ENCODE measurements around the gene TMEM74B.

The TMEM74B gene

GRCh38 chr20:1204576-1204975, 19.8 kb upstream of the TMEM74B start:
- no peak for DNase-seq

GRCh38 chr20:1204113-1204512, 19.3 kb upstream of the TMEM74B start:
- no peak for DNase-seq

GRCh38 chr20:1203630-1204029, 18.8 kb upstream of the TMEM74B start:
- DNase-seq = no peak

GRCh38 chr20:1202762-1203504, 18.2 kb upstream of the TMEM74B start, which contains the start of gene C20orf202:
Gene C20orf202 (plus strand): TSS chr20:1203454. CDS start chr20:1203586, 132 bp downstream.
- DNase-seq = no peak

GRCh38 chr20:1199964-1200363, 15.2 kb upstream of the TMEM74B start:
- DNase-seq = no peak

GRCh38 chr20:1199212-1199873, 14.6 kb upstream of the TMEM74B start:
- no peak for DNase-seq

- no peak for DNase-seq
Observed at GRCh38 chr20:1198751-1199150, 14.0 kb upstream of the TMEM74B start.

- DNase-seq = no peak
Observed at GRCh38 chr20:1197801-1198200, 13.0 kb upstream of the TMEM74B start.

- no peak for DNase-seq
Observed at GRCh38 chr20:1196634-1197033, 11.9 kb upstream of the TMEM74B start.

- no peak for DNase-seq
Observed at GRCh38 chr20:1195226-1195625, 10.4 kb upstream of the TMEM74B start.

GRCh38 chr20:1191299-1191698, 6.5 kb upstream of the TMEM74B start:
- DNase-seq = no peak

GRCh38 chr20:1190847-1191246, 6.1 kb upstream of the TMEM74B start:
- no peak for DNase-seq

GRCh38 chr20:1189827-1190226, 5.0 kb upstream of the TMEM74B start:
- DNase-seq = no peak

- DNase-seq = no peak
Observed at GRCh38 chr20:1188347-1188746, 3.6 kb upstream of the TMEM74B start.

GRCh38 chr20:1187605-1188171, 2.9 kb upstream of the TMEM74B start:
- DNase-seq = no peak

- no peak for DNase-seq
Observed at GRCh38 chr20:1186367-1186991, 1.7 kb upstream of the TMEM74B start.

GRCh38 chr20:1185790-1186334, 1.1 kb upstream of the TMEM74B start:
- peak; percentile 45 to 59 for DNase-seq

GRCh38 chr20:1185316-1185741, 548 bp upstream of the TMEM74B start:
- peak in 1 of 2 donors; percentile 9 for DNase-seq

- no peak for DNase-seq
Observed at GRCh38 chr20:1184260-1184637, 532 bp downstream of the TMEM74B start.

- DNase-seq = no peak
Observed at GRCh38 chr20:1183153-1183552, 1.6 kb downstream of the TMEM74B start.

- no peak for DNase-seq
Observed at GRCh38 chr20:1182106-1182505, 2.7 kb downstream of the TMEM74B start.

GRCh38 chr20:1180949-1181348, 3.8 kb downstream of the TMEM74B start:
- DNase-seq = no peak

GRCh38 chr20:1178623-1179022, 6.2 kb downstream of the TMEM74B start:
- no peak for DNase-seq
